Right hindlimb (tissue), 1 donor: ENCODE results near the gene CCDC81.

ENCODE experiments used
- DNase-seq: peaks from one replicate; pipeline ENCODE4 v3.0.0-alpha.2; 2018

CCDC81 gene

GRCh38 chr11:86469491-86470388, 95.1 kb downstream of the CCDC81 start:
- DNase-seq, result peak; percentile 44
